HepG2 (cell line): ENCODE results near the gene FBXO28. TPM values are rescaled to one million over a fixed set of nuclear protein-coding genes. Genes with fewer than 3 reads are reported as not detected.

ENCODE experiments used
- ATAC-seq: fragments of 200-7000 bp; cut with Tn5 transposase; 3 replicates; pipeline ENCODE4 v1.9.1; 2020; ENCODE audit warnings: mild to moderate bottlenecking, moderate library complexity
- BruUV-seq: library from RNA; stranded (reverse); fragments of 400-500 nt; replicated peaks from 2 replicates; lab custom pipeline; 2021; lab: Mats Ljungman, UMichigan
- CTCF ChIA-PET: fragments of 300-600 bp; formaldehyde crosslinking; extraction: SDS; loops from one replicate; lab custom pipeline; 2021; ENCODE audit warnings: low total read pairs, inconsistent platforms, low intra/inter-chr PET ratio; lab: Yijun Ruan, JAX
- POLR2A ChIA-PET: fragments of 350-600 bp; sonication (Branson Sonifier 250); formaldehyde crosslinking; loops from one replicate; lab custom pipeline; 2020; ENCODE audit warnings: antibody characterized with exemption, inconsistent platforms; lab: Yijun Ruan, JAX
- DNase-seq: peaks from one replicate; pipeline ENCODE4 v3.0.0-alpha.2; 2015; ENCODE audit warnings: low spot score
- FAIRE-seq: peaks from 3 replicates; lab custom pipeline; 2011; peaks lifted over from hg19 to GRCh38; lab: Jason Lieb, UNC
- H2AFZ ChIP-seq: one replicate; pipeline ENCODE4 v1.6.1; 2011; ENCODE audit warnings: low read length, inconsistent platforms
- H3K27ac ChIP-seq: fragments of 300-600 bp; 3 replicates; pipeline ENCODE4 v1.8.0; 2011; ENCODE audit warnings: mixed run types, mild to moderate bottlenecking, mixed read lengths, low read length, inconsistent platforms; ENCODE audit not compliant: insufficient read depth; ENCODE audit errors: extremely low read length
- H3K27me3 ChIP-seq, 2 experiments: fragments of 200-600 bp in 1 of 2; 2 replicates in 1 of 2; 3 replicates in 1 of 2; pipeline versions ENCODE4 v1.6.0 to v1.8.0; 2011; ENCODE audit warnings: low read length in 2 of 2, mild to moderate bottlenecking in 2 of 2, moderate library complexity in 2 of 2, inconsistent platforms in 1 of 2; ENCODE audit not compliant: insufficient read depth in 2 of 2, control insufficient read depth in 1 of 2
- H3K36me3 ChIP-seq, 2 experiments: fragments of 200-600 bp in 1 of 2; replicated peaks in 1 of 2; 2 replicates in 1 of 2; 3 replicates in 1 of 2; pipeline versions ENCODE4 v1.5.1 to v1.8.0; 2011; ENCODE audit warnings: low read length in 2 of 2, inconsistent platforms in 1 of 2; ENCODE audit not compliant: insufficient read depth in 2 of 2, control insufficient read depth in 1 of 2
- H3K4me1 ChIP-seq: 2 replicates; pipeline ENCODE4 v1.5.1; 2012; ENCODE audit warnings: low read length, inconsistent platforms; ENCODE audit not compliant: insufficient read depth
- H3K4me2 ChIP-seq: 2 replicates; pipeline ENCODE4 v1.6.0; 2011; ENCODE audit warnings: low read depth, low read length, inconsistent platforms
- H3K4me3 ChIP-seq, 3 experiments: fragments of 200-600 bp in 1 of 3; sonication (generic), shearing (Covaris generic) in 1 of 3; replicated peaks in 1 of 3; 2 replicates each; pipeline ENCODE4 v1.5.1; 2011 to 2016; ENCODE audit warnings: low read length in 3 of 3, inconsistent platforms in 2 of 3, low read depth in 2 of 3, mild to moderate bottlenecking in 2 of 3, control low read depth in 1 of 3, mixed read lengths in 1 of 3; ENCODE audit not compliant: insufficient read depth in 1 of 3
- H3K79me2 ChIP-seq: one replicate; pipeline ENCODE4 v1.6.1; 2011; ENCODE audit warnings: low read length, inconsistent platforms; ENCODE audit not compliant: insufficient read depth
- H3K9ac ChIP-seq: 2 replicates; pipeline ENCODE4 v1.6.0; 2011; ENCODE audit warnings: mild to moderate bottlenecking, low read depth, low read length, inconsistent platforms; ENCODE audit not compliant: insufficient read depth
- H3K9me3 ChIP-seq: 2 replicates; pipeline ENCODE4 v1.5.1; 2012; ENCODE audit warnings: mild to moderate bottlenecking, low read length
- H4K20me1 ChIP-seq: 2 replicates; pipeline ENCODE4 v1.6.0; 2011; ENCODE audit warnings: inconsistent platforms, mild to moderate bottlenecking, low read length, moderate library complexity; ENCODE audit not compliant: insufficient read depth
- ATRX ChIP-seq: sonication (generic); formaldehyde crosslinking; IDR thresholded peaks from 2 replicates; pipeline ENCODE4 v1.4.0; 2020; ENCODE audit warnings: missing genetic modification reagents, borderline replicate concordance
- DBP ChIP-seq: sonication (generic); formaldehyde crosslinking; IDR thresholded peaks from 2 replicates; pipeline ENCODE4 v1.4.0; 2020; ENCODE audit warnings: missing genetic modification reagents; ENCODE audit errors: not compliant biosample characterization
- EZH2 ChIP-seq: conservative IDR thresholded peaks from 2 replicates; pipeline ENCODE4 v1.6.1; 2012; ENCODE audit warnings: mild to moderate bottlenecking, low read depth, low read length, moderate library complexity
- FOSL1 ChIP-seq: sonication (generic); formaldehyde crosslinking; IDR thresholded peaks from 2 replicates; pipeline ENCODE4 v1.9.0; 2021; ENCODE audit warnings: missing genetic modification reagents, borderline replicate concordance
- MTF2 ChIP-seq: sonication (generic); formaldehyde crosslinking; IDR thresholded peaks from 2 replicates; pipeline ENCODE4 v1.5.0; 2020; ENCODE audit warnings: missing genetic modification reagents, borderline replicate concordance
- PAXIP1 ChIP-seq: sonication (generic); formaldehyde crosslinking; conservative IDR thresholded peaks from 2 replicates; pipeline ENCODE4 v1.4.0; 2020; ENCODE audit warnings: mild to moderate bottlenecking, missing genetic modification reagents, moderate library complexity
- POLR2A ChIP-seq, 2 experiments: IDR thresholded peaks; 2 replicates each; pipeline ENCODE4 v1.6.1; 2011; ENCODE audit warnings: low read depth in 2 of 2, low read length in 2 of 2, mild to moderate bottlenecking in 1 of 2, moderate library complexity in 1 of 2; ENCODE audit not compliant: insufficient read depth in 1 of 2
- SAP130 ChIP-seq: IDR thresholded peaks from 2 replicates; pipeline ENCODE4 v1.6.1; 2016; ENCODE audit warnings: low read depth
- ZNF207 ChIP-seq: fragments of 450-650 bp; IDR thresholded peaks from 2 replicates; pipeline ENCODE4 v1.6.1; 2016; ENCODE audit warnings: antibody characterized with exemption, borderline replicate concordance
- ZNF383 ChIP-seq: sonication (generic); formaldehyde crosslinking; IDR thresholded peaks from 2 replicates; pipeline ENCODE4 v1.4.0; 2020; ENCODE audit warnings: missing genetic modification reagents, mild to moderate bottlenecking, borderline replicate concordance
- ZNF800 ChIP-seq: sonication (generic); formaldehyde crosslinking; IDR thresholded peaks from 2 replicates; pipeline ENCODE4 v1.4.0; 2020; ENCODE audit warnings: missing genetic modification reagents
- WGBS: methylation state at CpG from one replicate; pipeline ENCODE4 v1.1.6; 2017; ENCODE audit warnings: low lambda C conversion rate; 5-methylcytosine and 5-hydroxymethylcytosine counted together
- in situ Hi-C: cut with HindIII; loops from 2 replicates; pipeline ENCODE4 v1.10.0; 2017; ENCODE audit warnings: low pct_unique_long_range_greater_than_20kb; ENCODE audit not compliant: extremely low pct_ligation_motif_present
- intact Hi-C: fragments of 100-400 bp; cut with micrococcal nuclease; formaldehyde crosslinking; loops from one replicate; pipeline ENCODE4 v1.10.0; 2022; ENCODE audit not compliant: unreplicated experiment
- polyA plus RNA-seq, 8 experiments: library from polyadenylated mRNA; depleted of rRNA in 3 of 8; stranded (reverse) in 7 of 8; unstranded in 1 of 8; fragments of >200 nt; fragmentation: Illumina TruSeq in 4 of 8; extraction: Trizol in 4 of 8; gene quantifications; 2 replicates each; pipeline versions ENCODE4 v1.2.1 to v1.2.3, GENCODE V29; 2011 to 2016; ENCODE audit warnings: low read depth in 4 of 8, missing spikeins in 1 of 8, mixed read lengths in 1 of 8; ENCODE audit not compliant: insufficient read depth in 1 of 8
- total RNA-seq, 5 experiments: library from RNA; depleted of rRNA; stranded (reverse); fragments of >200 nt; fragmentation: Illumina TruSeq; extraction: Trizol; gene quantifications; 2 replicates each; pipeline ENCODE4 v1.2.3, GENCODE V29; 2016; ENCODE audit warnings: low read depth in 1 of 5

FBXO28 gene
- total and polyA plus RNA-seq, 2 of the 13 experiments (the other 11 are each of a cell fraction or from before 2014, with no cell fraction given) = 8.5 to 29.1 TPM

GRCh38 chr1:224068458-224069072 is 45.3 kb upstream of the FBXO28 start (continued):
- no peak for TF ChIP-seq PAXIP1 (CRISPR knock-in tag)
- no peak for TF ChIP-seq POLR2A (IDR thresholded peaks at IDR 0.05; ENCODE audit: insufficient read depth in 1 of 2, low read depth in 2 of 2, low read length in 2 of 2)
- no peak for TF ChIP-seq ZNF800 (CRISPR knock-in tag)

GRCh38 chr1:224069138-224069537 is 44.8 kb upstream of the FBXO28 start:
- intact Hi-C loops = no loop called here
- no peak for DNase-seq
- no peak for ATAC-seq
- Histone ChIP-seq H3K79me2 (no peaks in the 10 kb centered on the region), H3K9ac (no peak overlapping the region), H3K27ac (no peak overlapping the region), H3K4me3 (no peak overlapping the region), H2AFZ (no peak overlapping the region)
- 3% methylated on average over 3 of the region's 3 CpGs for WGBS
- FAIRE-seq = no peak
- CTCF ChIA-PET = no interaction called here
- BruUV-seq = no TSS peak
- TF ChIP-seq ZNF207 (no peak), EZH2 (no peak), DBP (CRISPR knock-in tag) (no peak), FOSL1 (CRISPR knock-in tag) (no peak), ATRX (CRISPR knock-in tag) (no peak), SAP130 (CRISPR knock-in tag) (no peak), ZNF383 (CRISPR knock-in tag) (no peak), MTF2 (CRISPR knock-in tag) (no peak)
- TF ChIP-seq, all 625 proteins: peak for 0
- Histone ChIP-seq H3K9me3 (no peaks in the 10 kb centered on the region), H3K4me1 (peaks cover 14% of the 10 kb centered on the region), H3K4me2 (no peak overlapping the region), H4K20me1 (no peaks in the 10 kb centered on the region), H3K27me3 (no peaks in the 10 kb centered on the region; a peak in 1 of 5 replicates), H3K36me3 (no peaks in the 10 kb centered on the region)
- POLR2A ChIA-PET = no interaction called here
- in situ Hi-C loops = no loop called here
